Fibroblast of lung (primary cell): ENCODE measurements around the gene ZNF227.

Experiments
- CTCF ChIP-seq, 2 donors: IDR thresholded peaks in 1 of 2; conservative IDR thresholded peaks in 1 of 2; 1 replicate in 1 of 2; 2 replicates in 1 of 2; pipeline ENCODE4 v1.5.1; 2011 to 2012; ENCODE audit warnings: low read length in 2 of 2, control low read depth in 1 of 2, inconsistent platforms in 1 of 2, low read depth in 1 of 2, mild to moderate bottlenecking in 1 of 2
- EZH2 ChIP-seq: IDR thresholded peaks from 2 replicates; pipeline ENCODE4 v1.5.1; 2012; ENCODE audit warnings: low read length, control low read depth, mild to moderate bottlenecking; ENCODE audit errors: missing control alignments

- TF ChIP-seq CTCF (conservative IDR thresholded peaks at IDR 0.05 in 1 of 2, IDR thresholded peaks at IDR 0.05 in 1 of 2; ENCODE audit: low read depth in 1 of 2, low read length in 2 of 2) (no peak), EZH2 (no peak)
Observed at GRCh38 chr19:44260343-44260681, 48.0 kb downstream of the ZNF227 start.
